ENCODE measurements around the gene SUGCT. TPM values are rescaled to one million over a fixed set of nuclear protein-coding genes. Genes with fewer than 3 reads are reported as not detected.

SUGCT gene
- total and polyA plus RNA-seq, 9 of the 15 experiments (the other 6 are each of a cell fraction or from before 2014, with no cell fraction given) = 0.58 to 2.5 (median 1.4) TPM

- H3K4me2 ChIP-seq (ENCODE audit: insufficient read depth, low read length) = no peak overlapping the region
- no peaks in the 10 kb centered on the region for H4K20me1 ChIP-seq (replicated peaks; ENCODE audit: control insufficient read depth, insufficient read depth, low read length)
- H2AFZ ChIP-seq (ENCODE audit: low read depth, low read length) = no peak overlapping the region
- FAIRE-seq (no peak), ATAC-seq (no peak), DNase-seq (ENCODE audit: extremely low read depth in 1 of 4, low spot score in 3 of 4) (no peak)
- no peak overlapping the region for H3K27ac ChIP-seq (ENCODE audit: extremely low read depth, low read depth, low read length)
- intact Hi-C loops (cut with micrococcal nuclease) = no loop called here
- BruUV-seq (replicated peaks) = no TSS peak
- H3K9me1 ChIP-seq (ENCODE audit: control insufficient read depth, insufficient read depth, low read length) = no peaks in the 10 kb centered on the region
- no peaks in the 10 kb centered on the region for H3K4me1 ChIP-seq (replicated peaks in 1 of 2; ENCODE audit: control insufficient read depth in 2 of 2, insufficient read depth in 2 of 2, low read length in 2 of 2)
- no peaks in the 10 kb centered on the region for H3K79me2 ChIP-seq (ENCODE audit: control insufficient read depth, insufficient read depth, low read length)
- no peak overlapping the region for H3K9ac ChIP-seq (ENCODE audit: insufficient read depth in 1 of 2, low read depth in 2 of 2, low read length in 2 of 2)
- POLR2A ChIA-PET = no interaction called here
- H3K4me3 ChIP-seq = no peak overlapping the region
- H3K9me3 ChIP-seq (replicated peaks; ENCODE audit: control insufficient read depth, insufficient read depth, low read depth, low read length) = no peaks in the 10 kb centered on the region
- CTCF ChIA-PET (ENCODE audit: low intra/inter-chr PET ratio) = no interaction called here
- no peaks in the 10 kb centered on the region for H3K27me3 ChIP-seq (ENCODE audit: control insufficient read depth in 2 of 2, insufficient read depth in 2 of 2, low read length in 2 of 2)
- H3K36me3 ChIP-seq (ENCODE audit: control insufficient read depth, insufficient read depth, low read length) = no peaks in the 10 kb centered on the region
- in situ Hi-C loops (cut with MboI) = no loop called here
- TF ChIP-seq ADNP (tag; IDR thresholded peaks at IDR 0.05) = no peak
- no peak for TF ChIP-seq DPF2 (IDR thresholded peaks at IDR 0.05)
- no peak for TF ChIP-seq PTTG1 (tag; IDR thresholded peaks at IDR 0.05; ENCODE audit: low read depth)
- no peak for TF ChIP-seq FOXO4 (CRISPR knock-in tag; IDR thresholded peaks at IDR 0.05)
- TF ChIP-seq, protein P1, sequence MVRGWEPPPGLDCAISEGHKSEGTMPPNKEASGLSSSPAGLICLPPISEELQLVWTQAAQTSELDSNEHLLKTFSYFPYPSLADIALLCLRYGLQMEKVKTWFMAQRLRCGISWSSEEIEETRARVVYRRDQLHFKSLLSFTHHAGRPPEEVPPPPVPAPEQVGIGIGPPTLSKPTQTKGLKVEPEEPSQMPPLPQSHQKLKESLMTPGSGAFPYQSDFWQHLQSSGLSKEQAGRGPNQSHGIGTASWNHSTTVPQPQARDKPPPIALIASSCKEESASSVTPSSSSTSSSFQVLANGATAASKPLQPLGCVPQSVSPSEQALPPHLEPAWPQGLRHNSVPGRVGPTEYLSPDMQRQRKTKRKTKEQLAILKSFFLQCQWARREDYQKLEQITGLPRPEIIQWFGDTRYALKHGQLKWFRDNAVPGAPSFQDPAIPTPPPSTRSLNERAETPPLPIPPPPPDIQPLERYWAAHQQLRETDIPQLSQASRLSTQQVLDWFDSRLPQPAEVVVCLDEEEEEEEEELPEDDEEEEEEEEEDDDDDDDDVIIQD (CRISPR knock-in tag; IDR thresholded peaks at IDR 0.05) = no peak
- TF ChIP-seq, protein P2, sequence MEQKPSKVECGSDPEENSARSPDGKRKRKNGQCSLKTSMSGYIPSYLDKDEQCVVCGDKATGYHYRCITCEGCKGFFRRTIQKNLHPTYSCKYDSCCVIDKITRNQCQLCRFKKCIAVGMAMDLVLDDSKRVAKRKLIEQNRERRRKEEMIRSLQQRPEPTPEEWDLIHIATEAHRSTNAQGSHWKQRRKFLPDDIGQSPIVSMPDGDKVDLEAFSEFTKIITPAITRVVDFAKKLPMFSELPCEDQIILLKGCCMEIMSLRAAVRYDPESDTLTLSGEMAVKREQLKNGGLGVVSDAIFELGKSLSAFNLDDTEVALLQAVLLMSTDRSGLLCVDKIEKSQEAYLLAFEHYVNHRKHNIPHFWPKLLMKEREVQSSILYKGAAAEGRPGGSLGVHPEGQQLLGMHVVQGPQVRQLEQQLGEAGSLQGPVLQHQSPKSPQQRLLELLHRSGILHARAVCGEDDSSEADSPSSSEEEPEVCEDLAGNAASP (IDR thresholded peaks at IDR 0.05) = no peak
- TF ChIP-seq, protein P3, sequence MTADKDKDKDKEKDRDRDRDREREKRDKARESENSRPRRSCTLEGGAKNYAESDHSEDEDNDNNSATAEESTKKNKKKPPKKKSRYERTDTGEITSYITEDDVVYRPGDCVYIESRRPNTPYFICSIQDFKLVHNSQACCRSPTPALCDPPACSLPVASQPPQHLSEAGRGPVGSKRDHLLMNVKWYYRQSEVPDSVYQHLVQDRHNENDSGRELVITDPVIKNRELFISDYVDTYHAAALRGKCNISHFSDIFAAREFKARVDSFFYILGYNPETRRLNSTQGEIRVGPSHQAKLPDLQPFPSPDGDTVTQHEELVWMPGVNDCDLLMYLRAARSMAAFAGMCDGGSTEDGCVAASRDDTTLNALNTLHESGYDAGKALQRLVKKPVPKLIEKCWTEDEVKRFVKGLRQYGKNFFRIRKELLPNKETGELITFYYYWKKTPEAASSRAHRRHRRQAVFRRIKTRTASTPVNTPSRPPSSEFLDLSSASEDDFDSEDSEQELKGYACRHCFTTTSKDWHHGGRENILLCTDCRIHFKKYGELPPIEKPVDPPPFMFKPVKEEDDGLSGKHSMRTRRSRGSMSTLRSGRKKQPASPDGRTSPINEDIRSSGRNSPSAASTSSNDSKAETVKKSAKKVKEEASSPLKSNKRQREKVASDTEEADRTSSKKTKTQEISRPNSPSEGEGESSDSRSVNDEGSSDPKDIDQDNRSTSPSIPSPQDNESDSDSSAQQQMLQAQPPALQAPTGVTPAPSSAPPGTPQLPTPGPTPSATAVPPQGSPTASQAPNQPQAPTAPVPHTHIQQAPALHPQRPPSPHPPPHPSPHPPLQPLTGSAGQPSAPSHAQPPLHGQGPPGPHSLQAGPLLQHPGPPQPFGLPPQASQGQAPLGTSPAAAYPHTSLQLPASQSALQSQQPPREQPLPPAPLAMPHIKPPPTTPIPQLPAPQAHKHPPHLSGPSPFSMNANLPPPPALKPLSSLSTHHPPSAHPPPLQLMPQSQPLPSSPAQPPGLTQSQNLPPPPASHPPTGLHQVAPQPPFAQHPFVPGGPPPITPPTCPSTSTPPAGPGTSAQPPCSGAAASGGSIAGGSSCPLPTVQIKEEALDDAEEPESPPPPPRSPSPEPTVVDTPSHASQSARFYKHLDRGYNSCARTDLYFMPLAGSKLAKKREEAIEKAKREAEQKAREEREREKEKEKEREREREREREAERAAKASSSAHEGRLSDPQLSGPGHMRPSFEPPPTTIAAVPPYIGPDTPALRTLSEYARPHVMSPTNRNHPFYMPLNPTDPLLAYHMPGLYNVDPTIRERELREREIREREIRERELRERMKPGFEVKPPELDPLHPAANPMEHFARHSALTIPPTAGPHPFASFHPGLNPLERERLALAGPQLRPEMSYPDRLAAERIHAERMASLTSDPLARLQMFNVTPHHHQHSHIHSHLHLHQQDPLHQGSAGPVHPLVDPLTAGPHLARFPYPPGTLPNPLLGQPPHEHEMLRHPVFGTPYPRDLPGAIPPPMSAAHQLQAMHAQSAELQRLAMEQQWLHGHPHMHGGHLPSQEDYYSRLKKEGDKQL (CRISPR knock-in tag; IDR thresholded peaks at IDR 0.05; ENCODE audit: borderline replicate concordance) = no peak
- TF ChIP-seq NCOR1 (IDR thresholded peaks at IDR 0.05) = no peak
- no peak for TF ChIP-seq MTA2 (IDR thresholded peaks at IDR 0.05; ENCODE audit: low read depth)
- TF ChIP-seq HMGN3 (IDR thresholded peaks at IDR 0.05; ENCODE audit: borderline replicate concordance, extremely low read depth, insufficient read length, low read depth, low read length) = no peak
- no peak for TF ChIP-seq MBD2 (IDR thresholded peaks at IDR 0.05; ENCODE audit: borderline replicate concordance, low read depth)
- no peak for TF ChIP-seq NONO (IDR thresholded peaks at IDR 0.05; ENCODE audit: low read depth in 2 of 2, low read length in 1 of 2)
- no peak for TF ChIP-seq NRF1 (conservative IDR thresholded peaks at IDR 0.05 in 1 of 2, IDR thresholded peaks at IDR 0.05 in 1 of 2)
- TF ChIP-seq NFIX (CRISPR knock-in tag; IDR thresholded peaks at IDR 0.05; ENCODE audit: low read depth) = no peak
Measured at GRCh38 chr7:40808378-40808942, 673.7 kb downstream of the SUGCT start.

Data from K562 (cell line).